ENCODE measurements around the gene PKD2L2.
"Not testable (repeated sequence)": the region's sequence is repeated elsewhere in the genome, so short reads cannot be mapped to it uniquely, and the experiment has no call there.

PKD2L2 gene

GRCh38 chr5:137960141-137960540 lies 70.9 kb downstream of the PKD2L2 start:
- no peak for DNase-seq

- DNase-seq, result no peak
Measured at GRCh38 chr5:137960819-137961218, 71.6 kb downstream of the PKD2L2 start.

GRCh38 chr5:137970384-137970783 lies 81.1 kb downstream of the PKD2L2 start:
- DNase-seq, result not testable (repeated sequence)

GRCh38 chr5:137975208-137975607 lies 86.0 kb downstream of the PKD2L2 start:
- DNase-seq, result no peak

- no peak for DNase-seq
Measured at GRCh38 chr5:137989419-137989818, 100.2 kb downstream of the PKD2L2 start.
